Neural crest cell (in vitro differentiated cells): ENCODE data around the gene SPSB4. TPM values are rescaled to one million over a fixed set of nuclear protein-coding genes. Genes with fewer than 3 reads are reported as not detected.
A peak's percentile ranks its signal among the peaks of the same experiment; 100 is the strongest.

Experiments used
- DNase-seq: peaks from one replicate; pipeline ENCODE4 v3.0.0; 2021; ENCODE audit warnings: low read depth, mixed read lengths, low spot score
- H3K27ac Mint-ChIP-seq: one replicate; pipeline ENCODE4 v1.8.0; 2021; ENCODE audit warnings: mild to moderate bottlenecking, mixed read lengths; ENCODE audit not compliant: unreplicated experiment
- H3K27me3 Mint-ChIP-seq: 2 replicates; pipeline ENCODE4 v1.8.0; 2021; ENCODE audit warnings: low read depth, mild to moderate bottlenecking, mixed read lengths
- H3K36me3 Mint-ChIP-seq: 2 replicates; pipeline ENCODE4 v1.8.0; 2021; ENCODE audit warnings: low read depth, mild to moderate bottlenecking, mixed read lengths
- H3K4me1 Mint-ChIP-seq: 2 replicates; pipeline ENCODE4 v1.8.0; 2021; ENCODE audit warnings: mixed read lengths
- H3K4me3 Mint-ChIP-seq: one replicate; pipeline ENCODE4 v1.8.0; 2021; ENCODE audit warnings: mild to moderate bottlenecking, mixed read lengths
- H3K9me3 Mint-ChIP-seq: 2 replicates; pipeline ENCODE4 v1.8.0; 2021; ENCODE audit warnings: mixed read lengths
- CTCF ChIP-seq: fragments of 200-600 bp; sonication (generic); conservative IDR thresholded peaks from 2 replicates; pipeline ENCODE4 v1.5.0; 2021; ENCODE audit warnings: antibody characterized with exemption, mild to moderate bottlenecking
- total RNA-seq: library from RNA; stranded (reverse); gene quantifications from 2 replicates; pipeline ENCODE4 v1.2.1, GENCODE V29; 2021

The SPSB4 gene
- total RNA-seq, 1 donor from 2014 or later: 35.1 TPM

DNA sequence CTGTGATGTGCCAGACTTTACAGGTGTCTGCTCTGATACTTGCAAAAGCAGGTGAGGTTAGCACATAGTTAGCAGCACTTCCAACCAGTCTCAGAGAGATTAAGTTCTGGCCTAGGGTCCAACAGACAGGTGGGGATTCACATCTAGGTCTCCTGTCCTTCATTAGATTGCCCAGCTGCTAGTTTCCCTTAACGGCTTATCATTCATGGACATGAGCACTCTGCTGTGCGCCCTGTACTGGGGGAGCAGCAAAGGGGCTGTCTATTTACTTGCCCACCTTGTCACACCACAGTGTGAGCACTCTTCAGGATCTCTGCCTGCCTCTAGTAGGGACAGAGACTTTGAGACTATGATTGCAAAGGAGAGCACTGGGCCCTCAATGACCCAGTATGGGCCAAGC lies 8.7 kb downstream of the SPSB4 start:
- DNase-seq: no peak
- Mint-ChIP-seq H3K27ac (no peak overlapping the region), H3K4me3 (no peak overlapping the region), H3K4me1 (peaks cover 63% of the 10 kb centered on the region), H3K36me3 (peaks cover 3% of the 10 kb centered on the region), H3K9me3 (no peaks in the 10 kb centered on the region), H3K27me3 (no peaks in the 10 kb centered on the region)
- no peak for TF ChIP-seq CTCF

DNA sequence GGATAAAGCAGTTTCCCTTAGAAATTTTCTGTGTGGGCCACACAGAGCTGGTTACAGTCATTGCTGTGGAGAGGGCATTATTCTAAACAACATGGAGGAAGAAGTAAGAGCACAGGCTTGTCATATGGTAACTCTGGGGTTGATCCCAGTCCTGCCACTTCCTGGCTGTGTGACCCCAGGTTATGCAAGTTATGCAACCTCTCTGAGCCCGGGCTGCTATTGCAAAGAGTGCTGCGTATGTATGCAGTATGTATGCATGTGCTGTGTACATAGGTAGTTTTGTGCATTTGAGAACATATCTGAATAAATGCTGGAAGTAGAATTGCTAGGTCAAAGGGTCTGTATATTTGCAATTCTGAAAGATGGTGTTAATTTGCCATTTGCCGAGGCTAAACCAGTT lies 9.2 kb downstream of the SPSB4 start:
- no peaks in the 10 kb centered on the region for H3K9me3 Mint-ChIP-seq
- no peak overlapping the region for H3K27ac Mint-ChIP-seq
- no peaks in the 10 kb centered on the region for H3K27me3 Mint-ChIP-seq
- H3K4me3 Mint-ChIP-seq: no peak overlapping the region
- peaks cover 3% of the 10 kb centered on the region for H3K36me3 Mint-ChIP-seq
- peaks cover 58% of the 10 kb centered on the region for H3K4me1 Mint-ChIP-seq
- TF ChIP-seq CTCF: no peak
- DNase-seq: no peak

DNA sequence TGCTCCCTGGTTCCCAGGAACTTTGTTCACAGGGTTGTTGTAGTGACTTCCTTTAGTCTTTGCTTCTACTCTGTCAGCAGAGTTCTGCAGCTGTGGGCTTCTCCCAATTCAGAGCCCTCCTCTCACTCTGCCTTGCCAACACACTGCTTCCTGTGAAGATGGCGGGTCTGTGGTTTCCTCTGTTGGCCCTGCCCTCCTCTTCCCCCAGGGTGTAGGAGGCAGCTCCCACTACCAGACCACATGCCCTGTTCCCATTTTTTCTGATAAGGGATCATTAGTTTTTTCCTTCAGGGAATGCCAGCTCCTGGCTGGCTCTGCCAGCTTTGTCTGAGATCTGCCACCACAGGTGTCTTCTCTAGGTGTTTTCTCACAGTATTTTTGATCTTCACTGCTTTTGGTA lies 12.7 kb downstream of the SPSB4 start:
- no peak for DNase-seq
- no peak overlapping the region for H3K4me3 Mint-ChIP-seq
- TF ChIP-seq CTCF: no peak

GRCh38 chr3:141064255-141064926 lies 13.2 kb downstream of the SPSB4 start:
- Mint-ChIP-seq H3K4me3 (no peak overlapping the region), H3K27me3 (no peaks in the 10 kb centered on the region), H3K4me1 (peaks cover 43% of the 10 kb centered on the region), H3K9me3 (no peaks in the 10 kb centered on the region), H3K27ac (no peak overlapping the region), H3K36me3 (peaks cover 6% of the 10 kb centered on the region)
- no peak for DNase-seq
- TF ChIP-seq CTCF: no peak

More for the DNA sequence above, 12.7 kb downstream of the SPSB4 start:
- no peaks in the 10 kb centered on the region for H3K27me3 Mint-ChIP-seq
- no peak overlapping the region for H3K27ac Mint-ChIP-seq
- peaks cover 6% of the 10 kb centered on the region for H3K36me3 Mint-ChIP-seq
- H3K4me1 Mint-ChIP-seq: peaks cover 37% of the 10 kb centered on the region
- H3K9me3 Mint-ChIP-seq: no peaks in the 10 kb centered on the region

DNA sequence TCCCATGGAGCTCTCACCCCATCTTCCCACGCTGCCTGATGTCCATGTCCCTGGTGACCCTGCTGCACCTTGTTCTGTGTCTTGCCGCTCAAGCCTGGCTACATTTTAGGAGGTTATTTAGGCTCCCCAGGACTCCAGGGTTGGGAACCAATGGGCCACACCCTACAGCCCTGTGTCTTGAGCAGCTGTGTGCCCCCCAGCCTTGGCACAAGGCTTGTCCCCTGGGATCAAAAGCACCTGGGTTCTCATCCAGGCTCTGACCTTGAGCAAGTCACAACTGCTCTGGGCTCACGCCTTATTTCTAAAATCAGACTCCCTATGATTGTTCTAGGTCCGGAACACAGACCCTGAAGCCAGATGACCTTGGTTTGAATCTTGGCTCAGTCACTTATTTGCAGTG lies 14.1 kb downstream of the SPSB4 start:
- Mint-ChIP-seq H3K4me3 (no peak overlapping the region), H3K27me3 (no peaks in the 10 kb centered on the region), H3K27ac (peak overlapping the region; percentile 58), H3K4me1 (peaks cover 47% of the 10 kb centered on the region), H3K36me3 (peaks cover 5% of the 10 kb centered on the region), H3K9me3 (no peaks in the 10 kb centered on the region)
- TF ChIP-seq CTCF: no peak
- DNase-seq: no peak
